Adrenal gland (tissue), 12 donors: ENCODE data around the gene GPATCH4. TPM values are rescaled to one million over a fixed set of nuclear protein-coding genes. Genes with fewer than 3 reads are reported as not detected.

ENCODE experiments used
- DNase-seq, 7 donors: peaks; one replicate each; pipeline ENCODE4 v3.0.0-alpha.2; 2019 to 2020
- H3K27ac ChIP-seq, 5 donors: fragments of 200-600 bp; sonication (generic) in 4 of 5; 1 replicate in 3 of 5; 2 replicates in 2 of 5; pipeline versions ENCODE4 v1.5.1 to v1.8.0; 2016 to 2020; ENCODE audit warnings: mild to moderate bottlenecking in 1 of 5
- H3K27me3 ChIP-seq: fragments of 200-600 bp; 2 replicates; pipeline ENCODE4 v1.8.0; 2021
- H3K36me3 ChIP-seq, 2 donors: fragments of 200-600 bp; replicated peaks in 1 of 2; 1 replicate in 1 of 2; 2 replicates in 1 of 2; pipeline versions ENCODE4 v1.5.1 to v1.8.0; 2018 to 2022
- H3K4me1 ChIP-seq, 2 donors: fragments of 200-600 bp; replicated peaks in 1 of 2; 1 replicate in 1 of 2; 2 replicates in 1 of 2; pipeline versions ENCODE4 v1.5.1 to v1.8.0; 2018 to 2021
- H3K4me3 ChIP-seq, 4 donors: fragments of 200-600 bp; sonication (generic) in 3 of 4; one replicate each; pipeline ENCODE4 v1.5.1; 2016 to 2018
- H3K9me3 ChIP-seq, 3 donors: fragments of 200-600 bp; sonication (generic) in 1 of 3; replicated peaks in 1 of 3; 1 replicate in 2 of 3; 2 replicates in 1 of 3; pipeline versions ENCODE4 v1.5.1 to v1.8.0; 2016 to 2021
- POLR2A ChIP-seq, 2 donors: fragments of 450-650 bp; IDR thresholded peaks; one replicate each; pipeline ENCODE4 v1.6.1; 2017; ENCODE audit warnings: antibody characterized with exemption in 2 of 2, mild to moderate bottlenecking in 2 of 2, moderate library complexity in 1 of 2
- WGBS, 4 donors: extraction: QIAGEN DNeasy Blood & Tissue Kit in 2 of 4; methylation state at CpG; one replicate each; pipeline versions ENCODE4 v1.1.5 to v1.1.7; 2013 to 2017; 5-methylcytosine and 5-hydroxymethylcytosine counted together
- intact Hi-C, 2 donors: fragments of 100-400 bp; cut with DNase I; formaldehyde crosslinking; loops; one replicate each; pipeline versions ENCODE4 v1.14.1 to v1.15.0; 2022 to 2023
- polyA plus RNA-seq, 3 donors: library from polyadenylated mRNA; stranded (reverse); fragments of 200-250 nt in 2 of 3; fragments of 350-450 nt in 1 of 3; fragmentation: Illumina TruSeq in 1 of 3; extraction: RNeasy Lipid Tissue Mini Kit (QIAGEN cat#74804) in 1 of 3; gene quantifications; one replicate each; pipeline ENCODE4 v1.2.3, GENCODE V29; 2013 to 2014
- total RNA-seq, 9 donors: library from RNA; depleted of rRNA in 4 of 9; stranded (reverse); fragments of >200 nt in 4 of 9; fragments of 120-200 nt in 1 of 9; fragmentation: NEBNext Ultra II Directional in 1 of 9; extraction: Animal tissue kit (Norgen Biotek cat#: 25700) in 1 of 9; gene quantifications; one replicate each; pipeline versions ENCODE4 v1.1.0 to v1.2.4, GENCODE V29; 2013 to 2023
- TF ChIP-seq, protein P1 (sequence below), 6 experiments: fragments of 450-650 bp in 4 of 6; fragments of 200-600 bp in 2 of 6; sonication (generic) in 1 of 6; IDR thresholded peaks; 1 replicate in 5 of 6; 2 replicates in 1 of 6; pipeline versions ENCODE4 v1.5.1 to v1.8.0; 2016 to 2021; ENCODE audit warnings: antibody characterized with exemption in 6 of 6, mild to moderate bottlenecking in 2 of 6, moderate library complexity in 1 of 6
- donor health status: healthy with polysubstance abuse.
- donor health status: Bipolar disorder and iron deficiency.
- donor health status: DM: yes; HTN: yes; CAD: no.
- donor health status: DM: no; HTN: no; CAD: no.
- donor health status: DM: no; HTN: no; CAD: no.
- donor health status: DM: yes; HTN: yes; CAD: no.

The GPATCH4 gene
- total and polyA plus RNA-seq, 12 donors, result 7.8 to 72.2 (median 26.3) TPM

DNA sequence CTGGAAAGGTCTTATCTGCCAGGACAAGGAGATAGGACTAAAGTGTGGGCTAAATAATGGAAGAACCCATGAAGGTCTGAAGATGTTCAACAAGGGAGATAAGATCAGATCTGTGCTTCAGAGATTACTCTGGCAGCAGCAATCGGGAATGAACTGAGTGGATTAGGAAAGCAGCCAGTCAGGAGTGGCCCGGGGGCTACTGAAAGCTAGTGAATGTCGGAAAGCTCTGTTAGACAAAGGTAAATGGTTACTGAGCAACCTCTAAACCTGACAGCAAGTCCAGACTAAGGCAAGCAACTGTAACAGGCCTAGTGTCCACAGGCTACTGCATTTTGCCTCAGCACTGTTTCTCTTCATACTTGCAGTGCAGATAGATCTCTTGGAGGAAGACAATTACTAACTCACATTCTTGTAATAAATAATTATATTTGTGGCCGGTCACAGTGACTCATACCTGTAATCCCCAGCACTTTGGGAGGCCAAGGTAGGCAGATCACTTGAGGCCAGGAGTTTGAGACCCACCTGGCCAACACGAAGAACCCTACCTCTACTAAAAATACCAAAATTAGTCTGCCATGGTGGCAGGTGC is 41.4 kb downstream of the GPATCH4 start:
- intact Hi-C loops, result no loop called here
- 65 to 88% (median 74%) methylated on average over 5 of the region's 5 CpGs for WGBS, 4 donors
- Histone ChIP-seq H3K9me3 (no peaks in the 10 kb centered on the region), H3K4me1 (no peaks in the 10 kb centered on the region), H3K27me3 (no peaks in the 10 kb centered on the region), H3K27ac (no peak overlapping the region), H3K4me3 (no peak overlapping the region), H3K36me3 (no peaks in the 10 kb centered on the region)
- TF ChIP-seq, protein P1, sequence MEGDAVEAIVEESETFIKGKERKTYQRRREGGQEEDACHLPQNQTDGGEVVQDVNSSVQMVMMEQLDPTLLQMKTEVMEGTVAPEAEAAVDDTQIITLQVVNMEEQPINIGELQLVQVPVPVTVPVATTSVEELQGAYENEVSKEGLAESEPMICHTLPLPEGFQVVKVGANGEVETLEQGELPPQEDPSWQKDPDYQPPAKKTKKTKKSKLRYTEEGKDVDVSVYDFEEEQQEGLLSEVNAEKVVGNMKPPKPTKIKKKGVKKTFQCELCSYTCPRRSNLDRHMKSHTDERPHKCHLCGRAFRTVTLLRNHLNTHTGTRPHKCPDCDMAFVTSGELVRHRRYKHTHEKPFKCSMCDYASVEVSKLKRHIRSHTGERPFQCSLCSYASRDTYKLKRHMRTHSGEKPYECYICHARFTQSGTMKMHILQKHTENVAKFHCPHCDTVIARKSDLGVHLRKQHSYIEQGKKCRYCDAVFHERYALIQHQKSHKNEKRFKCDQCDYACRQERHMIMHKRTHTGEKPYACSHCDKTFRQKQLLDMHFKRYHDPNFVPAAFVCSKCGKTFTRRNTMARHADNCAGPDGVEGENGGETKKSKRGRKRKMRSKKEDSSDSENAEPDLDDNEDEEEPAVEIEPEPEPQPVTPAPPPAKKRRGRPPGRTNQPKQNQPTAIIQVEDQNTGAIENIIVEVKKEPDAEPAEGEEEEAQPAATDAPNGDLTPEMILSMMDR (IDR thresholded peaks at IDR 0.05), result no peak
- TF ChIP-seq POLR2A (IDR thresholded peaks at IDR 0.05), result no peak
- DNase-seq, result no peak

GRCh38 chr1:156559086-156559796 is 42.0 kb downstream of the GPATCH4 start:
- TF ChIP-seq, protein P1 (IDR thresholded peaks at IDR 0.05), result no peak
- no peaks in the 10 kb centered on the region for H3K36me3 ChIP-seq
- intact Hi-C loops, result no loop called here
- DNase-seq, result no peak
- no peaks in the 10 kb centered on the region for H3K9me3 ChIP-seq
- no peaks in the 10 kb centered on the region for H3K4me1 ChIP-seq
- 78 to 94% (median 84%) methylated on average over 7 of the region's 8 CpGs for WGBS, 4 donors
- H3K27me3 ChIP-seq, result no peaks in the 10 kb centered on the region
- H3K4me3 ChIP-seq, result no peak overlapping the region
- H3K27ac ChIP-seq, result no peak overlapping the region

DNA sequence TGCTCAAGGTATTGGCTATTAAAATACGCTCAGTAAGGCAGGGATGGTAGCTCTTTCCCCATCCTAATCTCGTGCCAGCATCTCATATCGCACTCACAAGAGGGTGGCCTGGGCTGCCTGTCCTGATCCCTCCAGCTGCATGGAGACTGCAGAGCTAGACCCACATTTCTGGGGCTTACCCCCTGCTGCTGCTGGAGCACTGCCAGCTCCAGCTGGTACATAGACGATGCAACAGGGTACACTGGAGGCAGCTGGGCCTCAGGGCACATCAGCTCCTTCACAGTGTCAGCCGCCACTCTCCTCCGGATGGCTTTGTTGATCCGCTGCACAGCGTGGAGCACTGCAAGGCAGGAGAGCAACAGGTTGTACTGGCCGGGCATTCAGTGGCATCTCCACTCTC is 44.9 kb downstream of the GPATCH4 start:
- TF ChIP-seq, protein P1 (IDR thresholded peaks at IDR 0.05), result no peak
- no peak for TF ChIP-seq POLR2A (IDR thresholded peaks at IDR 0.05)
- 71 to 88% (median 85%) methylated on average over 4 to 9 of the region's 9 CpGs for WGBS, 4 donors
- intact Hi-C loops, result no loop called here

DNA sequence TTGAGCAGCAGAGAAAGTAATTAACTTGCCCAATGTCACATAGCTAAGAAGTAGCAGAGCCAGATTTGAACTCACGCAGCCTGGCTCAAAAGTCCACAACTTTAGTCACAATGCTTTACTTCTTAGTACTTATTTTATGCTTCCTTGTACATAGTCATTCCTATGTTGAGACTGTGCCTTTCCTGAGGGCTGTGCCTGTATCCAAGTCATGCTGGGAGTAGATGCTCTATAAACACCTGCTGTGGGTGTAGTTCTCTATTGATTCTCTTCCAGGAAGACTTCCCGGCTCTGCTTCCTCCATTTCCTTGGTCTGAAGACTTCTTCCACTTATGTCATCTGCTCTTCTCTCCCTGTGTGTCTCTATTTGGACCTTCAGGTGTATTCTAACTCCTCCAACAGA is 45.6 kb downstream of the GPATCH4 start:
- H3K4me3 ChIP-seq, result no peak overlapping the region
- no peak overlapping the region for H3K27ac ChIP-seq
- H3K9me3 ChIP-seq, result no peaks in the 10 kb centered on the region
- no peak for DNase-seq
- no peaks in the 10 kb centered on the region for H3K27me3 ChIP-seq
- 46 to 95% (median 69%) methylated on average over 2 of the region's 2 CpGs for WGBS, 4 donors
- intact Hi-C loops, result no loop called here
- H3K4me1 ChIP-seq, result no peaks in the 10 kb centered on the region
- no peak for TF ChIP-seq POLR2A (IDR thresholded peaks at IDR 0.05)
- TF ChIP-seq, protein P1 (IDR thresholded peaks at IDR 0.05), result no peak
- H3K36me3 ChIP-seq, result no peaks in the 10 kb centered on the region

More for the DNA sequence above, 44.9 kb downstream of the GPATCH4 start:
- DNase-seq, result no peak
- Histone ChIP-seq H3K4me1 (no peaks in the 10 kb centered on the region), H3K4me3 (no peak overlapping the region), H3K9me3 (no peaks in the 10 kb centered on the region), H3K27ac (no peak overlapping the region), H3K36me3 (no peaks in the 10 kb centered on the region), H3K27me3 (no peaks in the 10 kb centered on the region)
